Mononuclear cell (primary cell): ENCODE measurements around the gene SGTB. TPM values are rescaled to one million over a fixed set of nuclear protein-coding genes. Genes with fewer than 3 reads are reported as not detected.
"Not testable (repeated sequence)": the region's sequence is repeated elsewhere in the genome, so short reads cannot be mapped to it uniquely, and the experiment has no call there.

ENCODE experiments used
- H3K27me3 ChIP-seq: 2 replicates; pipeline ENCODE4 v1.6.0; 2011; ENCODE audit warnings: low read length, control low read depth; ENCODE audit not compliant: insufficient read depth
- H3K4me1 ChIP-seq: 2 replicates; pipeline ENCODE4 v1.5.1; 2011; ENCODE audit warnings: mild to moderate bottlenecking, low read length, control low read depth; ENCODE audit not compliant: insufficient read depth
- H3K4me3 ChIP-seq: 2 replicates; pipeline ENCODE4 v1.5.1; 2011; ENCODE audit warnings: mild to moderate bottlenecking, low read length, moderate library complexity
- H3K9me3 ChIP-seq: 2 replicates; pipeline ENCODE4 v1.5.1; 2011; ENCODE audit warnings: low read depth, mild to moderate bottlenecking, control low read depth, low read length
- total RNA-seq: library from RNA; depleted of rRNA; stranded (reverse); fragments of >200 nt; gene quantifications from one replicate; pipeline ENCODE4 v1.2.3, GENCODE V29; 2012

The SGTB gene
- total RNA-seq, 1 donor: 68.0 TPM

- Histone ChIP-seq H3K9me3 (no peaks in the 10 kb centered on the region), H3K27me3 (no peaks in the 10 kb centered on the region), H3K4me1 (no peaks in the 10 kb centered on the region), H3K4me3 (no peak overlapping the region)
Measured at GRCh38 chr5:65749221-65749844, 27.4 kb upstream of the SGTB start.

DNA sequence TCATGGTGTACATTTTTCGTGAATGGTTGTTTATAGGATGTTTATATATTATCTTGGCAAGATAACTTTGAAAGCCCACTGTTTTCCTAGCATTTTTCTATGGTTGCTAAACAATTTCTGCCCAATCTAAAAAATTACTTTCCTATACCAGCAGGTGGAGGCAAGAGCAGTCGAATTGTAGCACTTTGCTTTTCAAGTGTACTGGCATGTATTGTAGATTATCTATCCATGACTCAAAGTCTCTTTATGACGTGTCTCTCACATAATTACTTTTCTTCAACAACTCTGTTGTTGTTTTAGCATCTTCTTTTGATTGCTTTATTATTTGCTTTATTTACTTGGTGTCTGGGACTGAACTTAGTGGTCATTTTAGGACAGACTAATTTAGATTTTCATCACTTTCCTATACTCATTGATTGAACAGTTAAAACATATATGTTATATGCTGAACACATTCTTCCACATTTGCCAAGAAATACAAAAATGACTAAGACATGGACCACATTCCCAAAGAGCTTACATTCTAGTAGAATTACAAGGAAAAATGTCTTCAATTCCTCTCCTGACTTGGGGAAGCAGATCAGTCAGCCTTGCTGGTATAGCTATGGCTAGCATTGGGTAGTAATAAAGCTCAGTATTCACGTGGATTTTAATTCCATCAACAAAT, 20.8 kb upstream of the SGTB start:
- no peaks in the 10 kb centered on the region for H3K9me3 ChIP-seq

DNA sequence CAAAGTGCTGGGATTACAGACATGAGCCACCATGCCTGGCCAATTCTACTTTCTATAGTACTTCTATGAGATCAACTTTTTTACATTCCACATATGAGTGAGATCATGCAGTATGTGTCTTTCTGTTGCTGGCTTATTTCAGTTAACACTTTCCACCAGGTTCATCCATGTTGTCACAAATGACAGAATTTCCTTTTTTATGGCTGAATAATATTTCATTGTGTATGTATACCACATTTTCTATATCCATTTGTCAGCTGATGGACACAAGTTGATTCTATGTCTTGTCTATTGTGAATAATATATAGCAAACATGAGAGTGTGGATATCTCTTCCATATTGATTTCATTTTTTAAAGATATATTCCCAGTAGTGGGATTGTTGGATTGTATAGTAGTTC, 17.3 kb upstream of the SGTB start:
- Histone ChIP-seq H3K27me3 (no peaks in the 10 kb centered on the region), H3K4me1 (peaks cover 15% of the 10 kb centered on the region), H3K4me3 (no peak overlapping the region), H3K9me3 (no peaks in the 10 kb centered on the region)

More for the DNA sequence above, 20.8 kb upstream of the SGTB start:
- no peak overlapping the region for H3K4me3 ChIP-seq
- H3K27me3 ChIP-seq: no peaks in the 10 kb centered on the region
- H3K4me1 ChIP-seq: no peaks in the 10 kb centered on the region

- Histone ChIP-seq H3K9me3 (no peaks in the 10 kb centered on the region), H3K4me1 (peaks cover 18% of the 10 kb centered on the region), H3K27me3 (no peaks in the 10 kb centered on the region), H3K4me3 (no peak overlapping the region)
Measured at GRCh38 chr5:65738305-65738704, 16.4 kb upstream of the SGTB start.

- H3K4me3 ChIP-seq: no peak overlapping the region
- H3K4me1 ChIP-seq: peaks cover 22% of the 10 kb centered on the region
- H3K27me3 ChIP-seq: no peaks in the 10 kb centered on the region
- H3K9me3 ChIP-seq: no peaks in the 10 kb centered on the region
Measured at GRCh38 chr5:65737842-65738241, 15.9 kb upstream of the SGTB start.

GRCh38 chr5:65736011-65736410, 14.1 kb upstream of the SGTB start:
- no peak overlapping the region for H3K4me3 ChIP-seq
- H3K4me1 ChIP-seq: peaks cover 30% of the 10 kb centered on the region
- no peaks in the 10 kb centered on the region for H3K9me3 ChIP-seq
- H3K27me3 ChIP-seq: no peaks in the 10 kb centered on the region

- Histone ChIP-seq H3K9me3 (no peaks in the 10 kb centered on the region), H3K4me1 (peaks cover 34% of the 10 kb centered on the region), H3K27me3 (no peaks in the 10 kb centered on the region), H3K4me3 (no peak overlapping the region)
Measured at GRCh38 chr5:65734921-65735320, 13.0 kb upstream of the SGTB start.

DNA sequence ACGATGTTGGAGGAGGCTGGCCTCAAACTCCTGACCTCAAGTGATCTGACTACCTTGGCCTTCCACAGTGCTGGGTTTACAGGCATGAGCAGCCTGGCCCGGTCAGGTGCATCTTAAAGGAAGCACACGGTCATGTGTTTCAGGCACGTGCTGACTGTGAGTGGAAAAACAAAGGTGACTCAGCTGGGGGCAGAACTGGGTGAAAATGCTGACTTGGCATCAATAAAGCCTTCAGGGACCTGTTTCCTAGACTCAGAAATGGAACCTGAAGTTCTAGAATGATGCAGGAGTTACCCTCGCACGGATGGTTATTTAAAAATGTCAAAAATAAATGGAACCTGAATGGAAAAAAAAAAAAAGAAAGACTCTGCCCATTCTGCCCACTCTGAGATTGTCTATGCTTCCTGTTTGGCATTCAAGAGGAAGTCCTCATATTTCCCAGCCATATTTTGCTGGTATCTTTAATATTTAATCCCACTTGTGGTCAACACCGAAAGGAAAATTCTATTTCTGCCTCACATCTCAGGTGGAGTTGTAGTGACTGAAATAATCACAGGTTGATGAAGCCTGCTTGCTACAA, 12.4 kb upstream of the SGTB start:
- peaks cover 34% of the 10 kb centered on the region for H3K4me1 ChIP-seq
- not testable (repeated sequence) for H3K4me3 ChIP-seq, H3K27me3 ChIP-seq, H3K9me3 ChIP-seq

DNA sequence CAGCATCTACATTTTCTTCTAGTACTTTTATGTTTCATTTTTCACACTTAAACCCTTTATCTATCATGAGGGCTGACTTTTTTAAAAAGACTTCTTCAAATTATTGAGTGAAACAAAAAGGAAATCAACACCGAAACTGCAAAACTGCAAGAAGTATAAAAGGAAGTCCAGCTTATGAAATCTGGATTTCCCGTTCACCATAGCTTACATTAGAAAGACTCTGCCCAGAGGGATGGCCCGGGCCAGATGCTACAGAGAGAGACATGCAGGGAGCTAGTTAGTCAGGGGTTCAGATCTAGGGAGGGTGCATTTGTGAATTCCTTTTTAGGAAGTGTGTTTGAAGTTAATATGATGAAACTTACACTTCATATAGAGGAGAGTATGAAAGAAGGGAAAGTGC, 10.1 kb upstream of the SGTB start:
- H3K27me3 ChIP-seq, H3K4me3 ChIP-seq, H3K9me3 ChIP-seq: not testable (repeated sequence)
- peaks cover 38% of the 10 kb centered on the region for H3K4me1 ChIP-seq

DNA sequence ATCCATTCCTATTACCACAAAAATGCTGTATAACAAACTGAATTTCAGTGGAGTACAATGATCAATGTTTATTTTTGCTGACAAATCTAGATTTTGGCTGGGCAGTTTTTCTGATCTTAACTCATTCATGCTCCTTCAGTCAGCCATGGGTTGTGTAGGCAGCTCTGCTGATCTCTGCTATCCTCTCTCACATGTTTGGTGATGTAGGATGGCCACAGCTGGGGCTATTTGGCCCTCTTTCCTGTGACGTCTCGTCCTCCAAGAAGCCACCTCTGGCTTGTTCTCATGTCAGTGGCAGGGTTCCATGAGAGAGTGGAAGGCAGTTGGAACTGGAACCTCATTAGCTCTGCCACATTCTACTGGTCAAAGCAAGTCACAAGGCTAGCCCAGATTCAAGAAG, 9.0 kb upstream of the SGTB start:
- peaks cover 38% of the 10 kb centered on the region for H3K4me1 ChIP-seq
- no peaks in the 10 kb centered on the region for H3K9me3 ChIP-seq
- H3K4me3 ChIP-seq: no peak overlapping the region
- no peaks in the 10 kb centered on the region for H3K27me3 ChIP-seq

DNA sequence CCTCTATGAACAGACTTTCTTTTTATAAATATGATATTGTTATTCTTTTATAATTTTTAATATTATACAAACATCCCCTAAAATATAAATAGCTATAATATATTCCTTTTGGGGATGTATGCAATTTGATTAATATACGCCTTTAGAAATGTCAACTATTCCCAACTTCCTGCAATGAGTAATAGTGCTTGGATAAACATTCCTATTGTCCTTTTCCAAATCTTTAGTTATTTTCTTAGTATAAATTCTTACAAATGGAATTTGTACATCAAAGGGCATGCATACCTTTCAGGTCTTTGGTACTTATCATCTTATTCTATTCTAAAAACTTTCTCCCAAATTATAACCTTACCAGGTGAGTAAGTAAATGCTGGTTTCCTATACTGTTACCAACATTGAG, 6.3 kb upstream of the SGTB start:
- Histone ChIP-seq H3K4me3 (no peak overlapping the region), H3K9me3 (no peaks in the 10 kb centered on the region), H3K4me1 (peaks cover 28% of the 10 kb centered on the region), H3K27me3 (no peaks in the 10 kb centered on the region)

DNA sequence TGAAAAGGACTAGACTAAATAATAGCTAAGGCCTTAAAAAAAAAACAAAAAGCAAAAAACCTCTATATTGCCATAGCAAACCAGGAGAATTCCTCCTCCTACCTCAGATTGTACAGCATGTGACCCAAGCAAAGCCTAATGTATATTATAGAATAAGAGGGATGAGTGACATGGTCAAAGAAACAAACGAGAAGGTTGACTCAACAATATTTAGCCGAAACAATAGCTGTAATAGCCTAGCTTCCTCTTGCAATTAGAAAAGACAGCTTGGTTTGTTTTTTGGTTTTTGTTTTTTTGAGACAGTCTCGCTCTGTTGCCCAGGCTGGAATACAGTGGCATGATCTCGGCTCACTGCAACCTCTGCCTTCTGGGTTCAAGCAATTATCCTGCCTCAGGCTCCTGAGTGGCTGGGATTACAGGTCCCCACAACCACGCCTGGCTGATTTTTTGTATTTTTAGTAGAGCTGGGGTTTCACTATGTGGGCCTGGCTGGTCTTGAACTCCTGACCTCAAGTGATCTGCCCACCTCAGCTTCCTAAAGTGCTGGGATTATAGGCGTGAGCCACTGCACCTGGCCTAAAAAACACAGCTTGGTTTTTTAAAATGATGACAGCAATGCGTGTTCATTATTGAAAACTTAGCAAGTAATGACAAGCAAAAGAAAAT, 5.7 kb upstream of the SGTB start:
- H3K4me3 ChIP-seq: no peak overlapping the region
- no peaks in the 10 kb centered on the region for H3K9me3 ChIP-seq
- peaks cover 31% of the 10 kb centered on the region for H3K4me1 ChIP-seq
- no peaks in the 10 kb centered on the region for H3K27me3 ChIP-seq

DNA sequence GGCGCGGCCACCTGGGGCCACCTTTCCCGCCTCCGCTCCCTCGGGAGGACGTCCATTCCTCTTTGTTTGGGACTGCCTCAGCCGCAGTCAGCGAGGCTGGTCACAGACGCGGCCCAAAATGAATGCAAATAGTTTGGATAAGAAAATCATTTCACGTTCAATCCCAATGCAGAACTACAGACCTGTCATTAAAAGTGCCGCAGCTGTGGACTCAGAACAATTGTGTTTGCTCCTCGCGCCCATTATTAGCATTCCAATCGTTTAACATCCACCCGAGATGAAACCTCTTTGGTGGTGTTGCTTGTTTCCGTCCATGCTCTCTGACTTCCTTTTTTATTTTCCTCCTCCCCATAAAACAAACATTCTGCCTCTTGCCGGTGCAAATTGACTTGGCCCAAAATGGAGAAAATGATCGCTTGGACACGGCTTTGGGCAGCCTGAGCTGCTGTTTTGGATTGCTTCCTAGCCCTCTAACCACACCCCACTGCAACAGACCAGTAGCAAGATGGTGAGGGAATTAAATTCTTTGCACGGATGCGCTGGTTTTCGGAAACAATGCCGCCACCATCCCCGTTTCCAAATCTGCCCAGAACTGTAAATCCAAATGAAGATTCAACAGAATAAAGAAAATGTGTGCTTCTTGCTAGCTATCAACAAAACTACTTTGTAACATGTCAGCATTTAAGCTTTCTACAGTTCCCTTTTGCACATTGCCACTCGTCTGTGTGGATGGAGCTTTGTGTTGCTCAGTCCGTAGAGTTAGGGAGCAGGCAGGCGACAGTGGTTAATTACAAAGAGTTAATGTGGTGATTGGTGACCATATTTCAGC, 880 bp upstream of the SGTB start:
- Histone ChIP-seq H3K4me3 (peak overlapping the region; percentile 85), H3K9me3 (no peaks in the 10 kb centered on the region), H3K27me3 (no peaks in the 10 kb centered on the region), H3K4me1 (peaks cover 36% of the 10 kb centered on the region)

GRCh38 chr5:65721050-65721719, 724 bp downstream of the SGTB start:
- H3K9me3 ChIP-seq: no peaks in the 10 kb centered on the region
- no peaks in the 10 kb centered on the region for H3K27me3 ChIP-seq
- peak overlapping the region; percentile 85 for H3K4me3 ChIP-seq
- peaks cover 33% of the 10 kb centered on the region for H3K4me1 ChIP-seq
